Astrocyte of the cerebellum (primary cell): ENCODE data around the gene FOXF1.

Experiments
- DNase-seq: peaks from one replicate; pipeline ENCODE4 v3.0.0-alpha.2; 2011; ENCODE audit warnings: low read depth
- H3K4me3 ChIP-seq: 2 replicates; pipeline ENCODE4 v1.5.1; 2011; ENCODE audit warnings: mild to moderate bottlenecking, low read depth, low read length, moderate library complexity
- in situ Hi-C: cut with HindIII; loops from 2 replicates; pipeline ENCODE4 v1.10.0; 2017; ENCODE audit warnings: low sequenced_read_pairs
- TF ChIP-seq, protein P1 (sequence below): IDR thresholded peaks from 2 replicates; pipeline ENCODE4 v1.5.1; 2012; ENCODE audit warnings: low read length, low read depth, moderate library complexity, mild to moderate bottlenecking; ENCODE audit errors: missing control alignments

Gene FOXF1

DNA sequence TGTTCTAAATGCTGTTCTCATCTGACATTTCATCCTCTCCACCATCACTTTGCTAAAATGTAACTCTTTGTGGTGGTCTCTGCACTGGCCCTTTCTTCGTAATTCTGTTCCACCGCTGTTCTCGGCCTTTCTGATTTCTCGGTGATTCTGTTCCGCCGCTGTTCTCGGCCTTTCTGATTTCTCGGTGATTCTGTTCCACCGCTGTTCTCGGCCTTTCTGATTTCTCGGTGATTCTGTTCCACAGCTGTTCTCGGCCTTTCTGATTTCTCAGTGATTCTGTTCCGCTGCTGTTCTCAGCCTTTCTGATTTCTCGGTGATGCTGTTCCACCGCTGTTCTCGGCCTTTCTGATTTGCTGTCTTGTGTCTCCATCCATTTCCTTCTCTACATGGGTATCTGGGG, 12.3 kb downstream of the FOXF1 start:
- TF ChIP-seq, protein P1, sequence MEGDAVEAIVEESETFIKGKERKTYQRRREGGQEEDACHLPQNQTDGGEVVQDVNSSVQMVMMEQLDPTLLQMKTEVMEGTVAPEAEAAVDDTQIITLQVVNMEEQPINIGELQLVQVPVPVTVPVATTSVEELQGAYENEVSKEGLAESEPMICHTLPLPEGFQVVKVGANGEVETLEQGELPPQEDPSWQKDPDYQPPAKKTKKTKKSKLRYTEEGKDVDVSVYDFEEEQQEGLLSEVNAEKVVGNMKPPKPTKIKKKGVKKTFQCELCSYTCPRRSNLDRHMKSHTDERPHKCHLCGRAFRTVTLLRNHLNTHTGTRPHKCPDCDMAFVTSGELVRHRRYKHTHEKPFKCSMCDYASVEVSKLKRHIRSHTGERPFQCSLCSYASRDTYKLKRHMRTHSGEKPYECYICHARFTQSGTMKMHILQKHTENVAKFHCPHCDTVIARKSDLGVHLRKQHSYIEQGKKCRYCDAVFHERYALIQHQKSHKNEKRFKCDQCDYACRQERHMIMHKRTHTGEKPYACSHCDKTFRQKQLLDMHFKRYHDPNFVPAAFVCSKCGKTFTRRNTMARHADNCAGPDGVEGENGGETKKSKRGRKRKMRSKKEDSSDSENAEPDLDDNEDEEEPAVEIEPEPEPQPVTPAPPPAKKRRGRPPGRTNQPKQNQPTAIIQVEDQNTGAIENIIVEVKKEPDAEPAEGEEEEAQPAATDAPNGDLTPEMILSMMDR = no peak
- no peak overlapping the region for H3K4me3 ChIP-seq
- DNase-seq = no peak
- in situ Hi-C loops = no loop called here

DNA sequence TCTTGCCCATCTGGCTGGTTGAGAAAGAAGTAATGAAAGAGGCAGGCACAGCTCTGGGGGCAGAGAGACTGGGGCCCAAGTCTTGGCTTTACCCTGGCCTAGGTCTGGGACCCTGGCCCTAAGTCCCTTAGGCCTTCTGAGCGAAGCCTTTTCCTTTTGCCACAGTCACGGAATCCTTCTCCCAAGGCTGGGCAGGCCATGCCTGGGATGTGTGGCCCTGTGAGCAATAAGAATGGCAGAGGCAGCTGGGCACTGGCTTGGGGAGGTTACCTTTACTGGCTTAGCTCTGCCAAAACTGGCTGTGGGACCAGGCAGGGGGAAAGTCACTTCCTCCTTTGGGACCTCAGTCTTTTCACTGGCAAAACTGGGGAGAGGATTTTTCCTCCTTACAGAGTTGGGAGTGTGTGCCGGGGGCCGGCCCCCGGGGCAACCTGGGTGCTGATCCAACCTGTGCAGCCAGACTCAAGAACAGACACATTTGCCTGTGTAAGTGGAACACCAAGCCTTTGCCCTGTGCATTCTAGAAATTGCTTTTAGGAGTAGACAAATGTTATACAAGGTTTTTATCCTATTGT, 12.9 kb downstream of the FOXF1 start:
- no peak for DNase-seq
- TF ChIP-seq, protein P1 = no peak
- in situ Hi-C loops = no loop called here
- H3K4me3 ChIP-seq = no peak overlapping the region

DNA sequence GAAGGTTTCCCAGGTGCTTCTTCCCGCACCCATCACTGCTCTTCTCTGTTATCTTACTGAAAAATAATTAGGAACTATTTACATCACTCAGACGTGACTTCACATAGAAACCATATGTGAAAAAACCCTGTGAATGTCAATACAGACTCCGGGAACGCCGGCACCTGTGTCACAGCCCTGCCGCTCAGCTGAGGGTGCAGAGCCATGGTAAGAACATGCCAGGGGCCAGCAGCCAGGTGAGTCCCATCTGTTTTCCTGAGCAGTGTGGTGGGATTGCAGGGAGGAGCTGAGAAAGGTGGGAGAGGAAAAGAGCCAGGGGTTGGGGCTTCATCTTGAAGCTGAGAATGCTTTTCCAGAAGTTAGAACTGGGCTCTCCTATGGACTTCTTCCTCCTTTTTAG, 13.7 kb downstream of the FOXF1 start:
- no peak for DNase-seq
- TF ChIP-seq, protein P1 = no peak
- no peak overlapping the region for H3K4me3 ChIP-seq
- in situ Hi-C loops = no loop called here

DNA sequence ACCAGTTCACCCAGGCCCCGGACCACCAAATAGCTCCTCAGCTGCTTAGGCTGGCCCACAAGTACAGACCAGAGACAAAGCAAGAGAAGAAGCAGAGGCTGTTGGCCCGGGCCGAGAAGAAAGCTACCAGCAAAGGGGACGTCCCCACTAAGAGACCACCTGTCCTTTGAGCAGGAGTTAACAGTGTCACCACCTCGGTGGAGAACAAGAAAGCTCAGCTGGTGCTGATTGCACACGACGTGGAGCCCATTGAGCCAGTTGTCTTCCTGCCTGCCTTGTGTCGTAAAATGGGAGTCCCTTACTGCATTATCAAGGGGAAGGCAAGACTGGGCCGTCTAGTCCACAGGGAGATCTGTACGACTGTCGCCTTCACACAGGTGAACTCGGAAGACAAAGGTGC, 15.4 kb downstream of the FOXF1 start:
- in situ Hi-C loops = no loop called here
- H3K4me3 ChIP-seq = no peak overlapping the region
- TF ChIP-seq, protein P1 = no peak
- DNase-seq = no peak

DNA sequence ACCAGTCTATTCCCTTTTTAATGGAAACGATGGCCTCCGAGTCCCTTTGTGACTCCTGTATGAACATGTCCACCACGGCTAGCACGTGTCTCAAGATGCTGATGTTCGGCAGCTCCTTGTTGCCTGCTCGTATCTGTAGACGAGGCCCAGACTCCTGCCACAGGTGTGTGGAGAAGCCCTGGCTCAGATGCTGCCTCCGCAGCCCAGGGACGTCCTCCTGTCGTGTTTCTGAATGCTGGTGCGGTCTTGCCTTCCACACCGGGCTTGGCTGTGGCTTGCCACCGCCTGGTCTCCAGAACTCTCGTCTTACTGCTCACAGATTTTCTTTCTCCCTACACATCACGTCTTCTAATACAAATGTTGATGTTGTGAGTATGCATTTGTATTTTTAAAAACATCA, 17.0 kb downstream of the FOXF1 start:
- H3K4me3 ChIP-seq = no peak overlapping the region
- DNase-seq = no peak
- in situ Hi-C loops = no loop called here

DNA sequence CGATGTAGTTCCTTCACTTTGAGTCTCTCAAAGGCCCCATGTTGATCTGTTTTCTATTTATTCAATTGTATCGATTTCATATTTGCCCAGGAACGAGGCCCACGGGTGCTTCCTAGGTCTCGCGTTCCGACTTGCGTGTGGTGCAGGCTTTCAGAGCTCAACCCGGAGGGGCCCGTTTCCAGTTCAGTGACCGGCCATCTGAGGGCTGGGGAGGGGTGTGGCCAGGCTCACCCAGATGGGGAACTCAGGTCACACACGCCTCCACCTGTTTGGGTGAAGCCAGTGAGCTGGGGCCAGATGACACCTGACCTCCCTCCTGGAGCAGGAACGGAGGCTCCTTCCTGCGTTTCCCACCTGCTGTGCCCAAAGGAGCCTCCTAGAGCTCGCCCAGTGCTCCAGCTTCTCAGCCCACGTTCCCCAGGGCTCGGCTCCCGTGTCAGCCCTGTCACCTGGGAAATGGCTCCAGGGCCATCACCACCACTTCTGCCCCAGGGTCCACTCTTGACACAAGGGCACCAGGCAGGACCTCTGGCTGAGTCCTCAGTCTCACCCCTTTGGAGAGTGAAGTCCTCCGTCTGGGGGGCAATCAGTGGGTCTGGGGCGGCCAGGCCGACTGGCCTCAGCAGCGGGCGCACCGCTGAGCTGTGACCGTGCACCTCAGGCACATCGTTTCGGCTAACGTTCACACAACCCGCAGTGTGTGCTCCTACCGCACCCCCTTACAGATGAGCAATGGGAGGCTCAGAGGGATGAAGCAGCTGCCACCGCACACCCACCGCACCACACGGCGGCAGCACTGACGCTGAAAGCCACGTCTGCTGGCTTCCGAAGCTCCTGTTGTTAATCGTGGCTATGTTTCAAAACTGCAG, 18.0 kb downstream of the FOXF1 start:
- TF ChIP-seq, protein P1 = no peak
- DNase-seq = no peak
- H3K4me3 ChIP-seq = no peak overlapping the region
- in situ Hi-C loops = no loop called here

More for the DNA sequence above, 17.0 kb downstream of the FOXF1 start:
- TF ChIP-seq, protein P1 = no peak
